ENCODE results near the gene PACS1.
A peak's percentile ranks its signal among the peaks of the same experiment; 100 is the strongest.
"Not testable (repeated sequence)": the region's sequence is repeated elsewhere in the genome, so short reads cannot be mapped to it uniquely, and the experiment has no call there.

The PACS1 gene

GRCh38 chr11:66072518-66072917 lies 2.4 kb downstream of the PACS1 start:
- no peak for DNase-seq
- no peak for ATAC-seq (replicated peaks)
- peaks cover 65% of the 10 kb centered on the region for H3K36me3 Mint-ChIP-seq (ENCODE audit: insufficient read depth)
- no peaks in the 10 kb centered on the region for H3K9me3 Mint-ChIP-seq
- peak overlapping the region; percentile 93 to 96 for H3K4me3 Mint-ChIP-seq
- H3K27me3 Mint-ChIP-seq, result no peaks in the 10 kb centered on the region
- H3K27ac Mint-ChIP-seq, result peak overlapping the region; percentile 44 to 88
- peaks cover 46 to 52% of the 10 kb centered on the region in 2 donors for H3K4me1 Mint-ChIP-seq (ENCODE audit: low read depth in 2 of 2)

GRCh38 chr11:66073669-66074068 lies 3.6 kb downstream of the PACS1 start:
- Mint-ChIP-seq H3K4me1 (ENCODE audit: low read depth in 2 of 2) (peaks cover 44 to 52% of the 10 kb centered on the region in 2 donors), H3K9me3 (no peaks in the 10 kb centered on the region), H3K27me3 (no peaks in the 10 kb centered on the region), H3K36me3 (ENCODE audit: insufficient read depth) (peaks cover 58% of the 10 kb centered on the region), H3K4me3 (peak overlapping the region; percentile 93 to 96), H3K27ac (peak overlapping the region; percentile 35 to 74)
- no peak for DNase-seq
- ATAC-seq (replicated peaks), result no peak

GRCh38 chr11:66075273-66075672 lies 5.2 kb downstream of the PACS1 start:
- no peaks in the 10 kb centered on the region for H3K9me3 Mint-ChIP-seq
- H3K36me3 Mint-ChIP-seq (ENCODE audit: insufficient read depth), result peaks cover 48% of the 10 kb centered on the region
- no peak overlapping the region for H3K27ac Mint-ChIP-seq
- DNase-seq (no peak), ATAC-seq (replicated peaks) (no peak)
- H3K27me3 Mint-ChIP-seq, result no peaks in the 10 kb centered on the region
- peaks cover 48 to 57% of the 10 kb centered on the region in 2 donors for H3K4me1 Mint-ChIP-seq (ENCODE audit: low read depth in 2 of 2)
- no peak overlapping the region for H3K4me3 Mint-ChIP-seq

- H3K4me1 Mint-ChIP-seq (ENCODE audit: low read depth in 2 of 2), result peaks cover 52 to 63% of the 10 kb centered on the region in 2 donors
- DNase-seq, result no peak
- H3K9me3 Mint-ChIP-seq, result no peaks in the 10 kb centered on the region
- H3K4me3 Mint-ChIP-seq, result no peak overlapping the region
- H3K27me3 Mint-ChIP-seq, result no peaks in the 10 kb centered on the region
- peak overlapping the region in 1 of 2 donors; percentile 44 for H3K27ac Mint-ChIP-seq
- ATAC-seq (replicated peaks), result no peak
- peaks cover 39% of the 10 kb centered on the region for H3K36me3 Mint-ChIP-seq (ENCODE audit: insufficient read depth)
Measured at GRCh38 chr11:66076561-66076960, 6.5 kb downstream of the PACS1 start.

GRCh38 chr11:66077927-66078326 lies 7.9 kb downstream of the PACS1 start:
- peaks cover 39% of the 10 kb centered on the region for H3K36me3 Mint-ChIP-seq (ENCODE audit: insufficient read depth)
- no peak for ATAC-seq (replicated peaks)
- no peak overlapping the region for H3K4me3 Mint-ChIP-seq
- H3K4me1 Mint-ChIP-seq (ENCODE audit: low read depth in 2 of 2), result peaks cover 48 to 59% of the 10 kb centered on the region in 2 donors
- H3K27me3 Mint-ChIP-seq, result no peaks in the 10 kb centered on the region
- no peak for DNase-seq
- H3K9me3 Mint-ChIP-seq, result no peaks in the 10 kb centered on the region
- H3K27ac Mint-ChIP-seq, result peak overlapping the region in 1 of 2 donors; percentile 76

GRCh38 chr11:66078949-66079348 lies 8.9 kb downstream of the PACS1 start:
- not testable (repeated sequence) for H3K27me3 Mint-ChIP-seq; DNase-seq; ATAC-seq (replicated peaks); H3K9me3 Mint-ChIP-seq
- peak overlapping the region in 1 of 2 donors; percentile 87 for H3K4me3 Mint-ChIP-seq
- H3K4me1 Mint-ChIP-seq (ENCODE audit: low read depth in 2 of 2), result peaks cover 54 to 61% of the 10 kb centered on the region in 2 donors
- peaks cover 32% of the 10 kb centered on the region for H3K36me3 Mint-ChIP-seq (ENCODE audit: insufficient read depth)
- H3K27ac Mint-ChIP-seq, result peak overlapping the region; percentile 76 to 98

GRCh38 chr11:66080055-66080817 lies 10.2 kb downstream of the PACS1 start:
- peak; percentile 60 for ATAC-seq (replicated peaks)
- no peaks in the 10 kb centered on the region for H3K9me3 Mint-ChIP-seq
- peak overlapping the region; percentile 81 to 87 for H3K4me3 Mint-ChIP-seq
- peaks cover 19% of the 10 kb centered on the region for H3K36me3 Mint-ChIP-seq (ENCODE audit: insufficient read depth)
- peaks cover 60 to 68% of the 10 kb centered on the region in 2 donors for H3K4me1 Mint-ChIP-seq (ENCODE audit: low read depth in 2 of 2)
- H3K27me3 Mint-ChIP-seq, result no peaks in the 10 kb centered on the region
- DNase-seq, result peak; percentile 46 to 61 (median 53)
- peak overlapping the region; percentile 76 to 98 for H3K27ac Mint-ChIP-seq

GRCh38 chr11:66081505-66081904 lies 11.4 kb downstream of the PACS1 start:
- H3K27ac Mint-ChIP-seq, result peak overlapping the region; percentile 76 to 98
- H3K4me3 Mint-ChIP-seq, result peak overlapping the region; percentile 81 to 87
- peaks cover 57 to 71% of the 10 kb centered on the region in 2 donors for H3K4me1 Mint-ChIP-seq (ENCODE audit: low read depth in 2 of 2)
- peak; percentile 63 to 67 (median 66) for DNase-seq
- no peaks in the 10 kb centered on the region for H3K9me3 Mint-ChIP-seq
- no peaks in the 10 kb centered on the region for H3K27me3 Mint-ChIP-seq
- H3K36me3 Mint-ChIP-seq (ENCODE audit: insufficient read depth), result peaks cover 8% of the 10 kb centered on the region
- peak; percentile 97 for ATAC-seq (replicated peaks)

- DNase-seq (no peak), ATAC-seq (replicated peaks) (no peak)
- no peaks in the 10 kb centered on the region for H3K9me3 Mint-ChIP-seq
- H3K27me3 Mint-ChIP-seq, result no peaks in the 10 kb centered on the region
- no peaks in the 10 kb centered on the region for H3K36me3 Mint-ChIP-seq (ENCODE audit: insufficient read depth)
- H3K4me1 Mint-ChIP-seq (ENCODE audit: low read depth in 2 of 2), result peaks cover 57 to 78% of the 10 kb centered on the region in 2 donors
- H3K27ac Mint-ChIP-seq, result peak overlapping the region; percentile 76 to 82
- peak overlapping the region in 1 of 2 donors; percentile 87 for H3K4me3 Mint-ChIP-seq
Measured at GRCh38 chr11:66082946-66083698, 13.1 kb downstream of the PACS1 start.

- Mint-ChIP-seq H3K36me3 (ENCODE audit: insufficient read depth) (no peaks in the 10 kb centered on the region), H3K4me1 (ENCODE audit: low read depth in 2 of 2) (peaks cover 57 to 77% of the 10 kb centered on the region in 2 donors), H3K4me3 (peak overlapping the region; percentile 2 to 87), H3K9me3 (no peaks in the 10 kb centered on the region), H3K27ac (peak overlapping the region; percentile 76 to 82), H3K27me3 (no peaks in the 10 kb centered on the region)
- ATAC-seq (replicated peaks), result no peak
- no peak for DNase-seq
Measured at GRCh38 chr11:66083767-66084166, 13.7 kb downstream of the PACS1 start.

- Mint-ChIP-seq H3K4me3 (peak overlapping the region in 1 of 2 donors; percentile 35), H3K4me1 (ENCODE audit: low read depth in 2 of 2) (peaks cover 48 to 67% of the 10 kb centered on the region in 2 donors), H3K27ac (peak overlapping the region; percentile 76 to 82), H3K9me3 (no peaks in the 10 kb centered on the region), H3K27me3 (no peaks in the 10 kb centered on the region), H3K36me3 (ENCODE audit: insufficient read depth) (no peaks in the 10 kb centered on the region)
- DNase-seq (no peak), ATAC-seq (replicated peaks) (no peak)
Measured at GRCh38 chr11:66084821-66085475, 14.9 kb downstream of the PACS1 start.

- no peaks in the 10 kb centered on the region for H3K9me3 Mint-ChIP-seq
- peaks cover 10% of the 10 kb centered on the region for H3K36me3 Mint-ChIP-seq (ENCODE audit: insufficient read depth)
- no peak for ATAC-seq (replicated peaks)
- no peak for DNase-seq
- H3K27ac Mint-ChIP-seq, result peak overlapping the region; percentile 46 to 54
- no peak overlapping the region for H3K4me3 Mint-ChIP-seq
- H3K27me3 Mint-ChIP-seq, result no peaks in the 10 kb centered on the region
- peaks cover 30 to 54% of the 10 kb centered on the region in 2 donors for H3K4me1 Mint-ChIP-seq (ENCODE audit: low read depth in 2 of 2)
Measured at GRCh38 chr11:66087148-66087908, 17.3 kb downstream of the PACS1 start.

GRCh38 chr11:66089067-66089466 lies 19.0 kb downstream of the PACS1 start:
- DNase-seq (no peak), ATAC-seq (replicated peaks) (no peak)
- Mint-ChIP-seq H3K27ac (peak overlapping the region in 1 of 2 donors; percentile 55), H3K9me3 (no peaks in the 10 kb centered on the region), H3K4me3 (no peak overlapping the region), H3K27me3 (no peaks in the 10 kb centered on the region), H3K36me3 (ENCODE audit: insufficient read depth) (peaks cover 13% of the 10 kb centered on the region), H3K4me1 (ENCODE audit: low read depth in 2 of 2) (peaks cover 20 to 40% of the 10 kb centered on the region in 2 donors)

Data from effector memory CD8-positive, alpha-beta T cell (primary cell).